Measurements from ENCODE around the gene PYGO1. TPM values are rescaled to one million over a fixed set of nuclear protein-coding genes. Genes with fewer than 3 reads are reported as not detected.

Gene PYGO1
- total RNA-seq, 2 experiments from 2014 or later: not detected

- ATAC-seq (ENCODE audit: poor library complexity) (no peak), DNase-seq (no peak)
- peaks cover 0 to 19% of the 10 kb centered on the region in 2 experiments for H3K9me3 ChIP-seq (ENCODE audit: control insufficient read depth in 1 of 2, insufficient read depth in 1 of 2, low read length in 2 of 2)
- H3K36me3 ChIP-seq (ENCODE audit: insufficient read depth, low read length): no peaks in the 10 kb centered on the region
- no peak for TF ChIP-seq CTCF (IDR thresholded peaks at IDR 0.05)
- ChIA-PET CTCF (no interaction called here), POLR2A (no interaction called here)
- Mint-ChIP-seq H3K27me3 (peaks cover 36% of the 10 kb centered on the region), H3K36me3 (ENCODE audit: low read depth) (no peaks in the 10 kb centered on the region), H3K27ac (no peak overlapping the region), H3K4me1 (ENCODE audit: low read depth) (no peaks in the 10 kb centered on the region), H3K9me3 (peaks cover 3% of the 10 kb centered on the region), H3K4me3 (no peak overlapping the region)
- H3K27me3 ChIP-seq (ENCODE audit: control insufficient read depth in 1 of 2, insufficient read depth in 2 of 2, low read length in 2 of 2): peaks cover 4 to 11% of the 10 kb centered on the region in 2 experiments
- H3K4me3 ChIP-seq (ENCODE audit: low read length): no peak overlapping the region
- H3K4me1 ChIP-seq (ENCODE audit: insufficient read depth, low read length): no peaks in the 10 kb centered on the region
- intact Hi-C loops (cut with DNase I, micrococcal nuclease): no loop called here
- no peak overlapping the region for H3K27ac ChIP-seq (ENCODE audit: low read depth in 1 of 2, low read length in 2 of 2)
Measured at GRCh38 chr15:55549305-55549704, 38.8 kb downstream of the PYGO1 start.

GRCh38 chr15:55546718-55547117, 41.4 kb downstream of the PYGO1 start:
- no peak for DNase-seq
- intact Hi-C loops (cut with DNase I, micrococcal nuclease): no loop called here
- Histone ChIP-seq H3K4me3 (ENCODE audit: low read length) (no peak overlapping the region), H3K27ac (ENCODE audit: low read depth in 1 of 2, low read length in 2 of 2) (no peak overlapping the region), H3K9me3 (ENCODE audit: control insufficient read depth in 1 of 2, insufficient read depth in 1 of 2, low read length in 2 of 2) (no peaks in the 10 kb centered on the region), H3K27me3 (ENCODE audit: control insufficient read depth in 1 of 2, insufficient read depth in 2 of 2, low read length in 2 of 2) (peaks cover 3 to 9% of the 10 kb centered on the region in 2 experiments), H3K4me1 (ENCODE audit: insufficient read depth, low read length) (no peaks in the 10 kb centered on the region), H3K36me3 (ENCODE audit: insufficient read depth, low read length) (no peaks in the 10 kb centered on the region)
- Mint-ChIP-seq H3K36me3 (ENCODE audit: low read depth) (no peaks in the 10 kb centered on the region), H3K9me3 (no peaks in the 10 kb centered on the region), H3K27ac (no peak overlapping the region), H3K27me3 (peaks cover 48% of the 10 kb centered on the region), H3K4me1 (ENCODE audit: low read depth) (no peaks in the 10 kb centered on the region), H3K4me3 (no peak overlapping the region)
- POLR2A ChIA-PET: no interaction called here
- CTCF ChIA-PET: no interaction called here
- no peak for ATAC-seq (ENCODE audit: poor library complexity)
- TF ChIP-seq CTCF (IDR thresholded peaks at IDR 0.05): no peak

GRCh38 chr15:55535436-55535835, 52.7 kb downstream of the PYGO1 start:
- H3K4me3 Mint-ChIP-seq: no peak overlapping the region
- no peaks in the 10 kb centered on the region for H3K36me3 Mint-ChIP-seq (ENCODE audit: low read depth)

More at GRCh38 chr15:55535436-55535835, 52.7 kb downstream of the PYGO1 start:
- Histone ChIP-seq H3K27me3 (ENCODE audit: control insufficient read depth in 1 of 2, insufficient read depth in 2 of 2, low read length in 2 of 2) (no peaks in the 10 kb centered on the region), H3K27ac (ENCODE audit: low read depth in 1 of 2, low read length in 2 of 2) (no peak overlapping the region), H3K4me1 (ENCODE audit: insufficient read depth, low read length) (no peaks in the 10 kb centered on the region), H3K9me3 (ENCODE audit: control insufficient read depth in 1 of 2, insufficient read depth in 1 of 2, low read length in 2 of 2) (no peaks in the 10 kb centered on the region), H3K4me3 (ENCODE audit: low read length) (no peak overlapping the region), H3K36me3 (ENCODE audit: insufficient read depth, low read length) (no peaks in the 10 kb centered on the region)
- Mint-ChIP-seq H3K27me3 (peaks cover under 1% of the 10 kb centered on the region), H3K9me3 (no peaks in the 10 kb centered on the region), H3K4me1 (ENCODE audit: low read depth) (no peaks in the 10 kb centered on the region), H3K27ac (no peak overlapping the region)
- peak in 6 of 14 experiments; percentile 3 to 62 (median 16) for DNase-seq
- no peak for TF ChIP-seq CTCF (IDR thresholded peaks at IDR 0.05)
- ATAC-seq (ENCODE audit: poor library complexity): no peak
- intact Hi-C loops (cut with DNase I, micrococcal nuclease): no loop called here
- CTCF ChIA-PET: no interaction called here
- POLR2A ChIA-PET: no interaction called here
